ENCODE data around the gene ERGIC1. TPM values are rescaled to one million over a fixed set of nuclear protein-coding genes. Genes with fewer than 3 reads are reported as not detected.

Gene ERGIC1
- total and polyA plus RNA-seq, 2 of the 13 experiments (the other 11 are each of a cell fraction or from before 2014, with no cell fraction given), result 78.5 to 184 TPM

DNA sequence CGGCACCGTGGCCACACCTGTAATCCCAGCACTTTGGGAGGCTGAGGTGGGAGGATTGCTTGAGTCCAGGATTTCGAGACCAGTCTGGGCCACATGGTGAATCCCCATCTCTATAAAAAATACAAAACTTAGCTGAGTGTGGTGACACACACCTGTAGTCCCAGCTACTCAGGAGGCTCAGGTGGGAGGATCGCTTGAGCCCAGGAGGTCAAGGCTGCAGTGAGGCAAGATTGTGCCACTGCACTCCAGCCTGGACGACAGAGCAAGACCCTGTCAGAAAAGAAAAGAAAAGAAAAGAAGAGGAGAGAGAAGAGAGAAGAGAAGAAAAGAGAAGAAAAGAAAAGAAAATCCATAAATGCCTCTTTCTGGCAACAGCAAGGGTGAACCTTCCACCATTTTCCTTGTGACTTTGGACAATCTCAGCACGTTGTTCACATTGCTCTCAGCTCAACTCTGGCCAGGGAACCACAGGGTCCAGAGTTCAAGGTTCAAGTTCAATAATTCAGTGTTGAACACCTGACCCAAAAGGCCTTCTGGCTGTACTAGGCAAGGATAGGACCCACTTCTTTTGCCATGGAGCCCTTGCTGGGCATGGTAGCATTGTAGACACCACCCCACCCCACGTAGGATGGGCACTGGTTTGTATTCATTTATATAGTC lies 48.5 kb upstream of the ERGIC1 start (continued):
- no peak for TF ChIP-seq ZNF317 (CRISPR knock-in tag; IDR thresholded peaks at IDR 0.05)
- TF ChIP-seq POLR2AphosphoS2 (IDR thresholded peaks at IDR 0.05; ENCODE audit: low read depth, low read length), result no peak
- no peak for TF ChIP-seq HIVEP1 (CRISPR knock-in tag; IDR thresholded peaks at IDR 0.05)
- TF ChIP-seq, protein P1, sequence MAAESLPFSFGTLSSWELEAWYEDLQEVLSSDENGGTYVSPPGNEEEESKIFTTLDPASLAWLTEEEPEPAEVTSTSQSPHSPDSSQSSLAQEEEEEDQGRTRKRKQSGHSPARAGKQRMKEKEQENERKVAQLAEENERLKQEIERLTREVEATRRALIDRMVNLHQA (CRISPR knock-in tag; IDR thresholded peaks at IDR 0.05), result no peak
- TF ChIP-seq, protein P2, sequence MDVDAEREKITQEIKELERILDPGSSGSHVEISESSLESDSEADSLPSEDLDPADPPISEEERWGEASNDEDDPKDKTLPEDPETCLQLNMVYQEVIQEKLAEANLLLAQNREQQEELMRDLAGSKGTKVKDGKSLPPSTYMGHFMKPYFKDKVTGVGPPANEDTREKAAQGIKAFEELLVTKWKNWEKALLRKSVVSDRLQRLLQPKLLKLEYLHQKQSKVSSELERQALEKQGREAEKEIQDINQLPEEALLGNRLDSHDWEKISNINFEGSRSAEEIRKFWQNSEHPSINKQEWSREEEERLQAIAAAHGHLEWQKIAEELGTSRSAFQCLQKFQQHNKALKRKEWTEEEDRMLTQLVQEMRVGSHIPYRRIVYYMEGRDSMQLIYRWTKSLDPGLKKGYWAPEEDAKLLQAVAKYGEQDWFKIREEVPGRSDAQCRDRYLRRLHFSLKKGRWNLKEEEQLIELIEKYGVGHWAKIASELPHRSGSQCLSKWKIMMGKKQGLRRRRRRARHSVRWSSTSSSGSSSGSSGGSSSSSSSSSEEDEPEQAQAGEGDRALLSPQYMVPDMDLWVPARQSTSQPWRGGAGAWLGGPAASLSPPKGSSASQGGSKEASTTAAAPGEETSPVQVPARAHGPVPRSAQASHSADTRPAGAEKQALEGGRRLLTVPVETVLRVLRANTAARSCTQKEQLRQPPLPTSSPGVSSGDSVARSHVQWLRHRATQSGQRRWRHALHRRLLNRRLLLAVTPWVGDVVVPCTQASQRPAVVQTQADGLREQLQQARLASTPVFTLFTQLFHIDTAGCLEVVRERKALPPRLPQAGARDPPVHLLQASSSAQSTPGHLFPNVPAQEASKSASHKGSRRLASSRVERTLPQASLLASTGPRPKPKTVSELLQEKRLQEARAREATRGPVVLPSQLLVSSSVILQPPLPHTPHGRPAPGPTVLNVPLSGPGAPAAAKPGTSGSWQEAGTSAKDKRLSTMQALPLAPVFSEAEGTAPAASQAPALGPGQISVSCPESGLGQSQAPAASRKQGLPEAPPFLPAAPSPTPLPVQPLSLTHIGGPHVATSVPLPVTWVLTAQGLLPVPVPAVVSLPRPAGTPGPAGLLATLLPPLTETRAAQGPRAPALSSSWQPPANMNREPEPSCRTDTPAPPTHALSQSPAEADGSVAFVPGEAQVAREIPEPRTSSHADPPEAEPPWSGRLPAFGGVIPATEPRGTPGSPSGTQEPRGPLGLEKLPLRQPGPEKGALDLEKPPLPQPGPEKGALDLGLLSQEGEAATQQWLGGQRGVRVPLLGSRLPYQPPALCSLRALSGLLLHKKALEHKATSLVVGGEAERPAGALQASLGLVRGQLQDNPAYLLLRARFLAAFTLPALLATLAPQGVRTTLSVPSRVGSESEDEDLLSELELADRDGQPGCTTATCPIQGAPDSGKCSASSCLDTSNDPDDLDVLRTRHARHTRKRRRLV (CRISPR knock-in tag; IDR thresholded peaks at IDR 0.05), result no peak
- TF ChIP-seq, protein P3, sequence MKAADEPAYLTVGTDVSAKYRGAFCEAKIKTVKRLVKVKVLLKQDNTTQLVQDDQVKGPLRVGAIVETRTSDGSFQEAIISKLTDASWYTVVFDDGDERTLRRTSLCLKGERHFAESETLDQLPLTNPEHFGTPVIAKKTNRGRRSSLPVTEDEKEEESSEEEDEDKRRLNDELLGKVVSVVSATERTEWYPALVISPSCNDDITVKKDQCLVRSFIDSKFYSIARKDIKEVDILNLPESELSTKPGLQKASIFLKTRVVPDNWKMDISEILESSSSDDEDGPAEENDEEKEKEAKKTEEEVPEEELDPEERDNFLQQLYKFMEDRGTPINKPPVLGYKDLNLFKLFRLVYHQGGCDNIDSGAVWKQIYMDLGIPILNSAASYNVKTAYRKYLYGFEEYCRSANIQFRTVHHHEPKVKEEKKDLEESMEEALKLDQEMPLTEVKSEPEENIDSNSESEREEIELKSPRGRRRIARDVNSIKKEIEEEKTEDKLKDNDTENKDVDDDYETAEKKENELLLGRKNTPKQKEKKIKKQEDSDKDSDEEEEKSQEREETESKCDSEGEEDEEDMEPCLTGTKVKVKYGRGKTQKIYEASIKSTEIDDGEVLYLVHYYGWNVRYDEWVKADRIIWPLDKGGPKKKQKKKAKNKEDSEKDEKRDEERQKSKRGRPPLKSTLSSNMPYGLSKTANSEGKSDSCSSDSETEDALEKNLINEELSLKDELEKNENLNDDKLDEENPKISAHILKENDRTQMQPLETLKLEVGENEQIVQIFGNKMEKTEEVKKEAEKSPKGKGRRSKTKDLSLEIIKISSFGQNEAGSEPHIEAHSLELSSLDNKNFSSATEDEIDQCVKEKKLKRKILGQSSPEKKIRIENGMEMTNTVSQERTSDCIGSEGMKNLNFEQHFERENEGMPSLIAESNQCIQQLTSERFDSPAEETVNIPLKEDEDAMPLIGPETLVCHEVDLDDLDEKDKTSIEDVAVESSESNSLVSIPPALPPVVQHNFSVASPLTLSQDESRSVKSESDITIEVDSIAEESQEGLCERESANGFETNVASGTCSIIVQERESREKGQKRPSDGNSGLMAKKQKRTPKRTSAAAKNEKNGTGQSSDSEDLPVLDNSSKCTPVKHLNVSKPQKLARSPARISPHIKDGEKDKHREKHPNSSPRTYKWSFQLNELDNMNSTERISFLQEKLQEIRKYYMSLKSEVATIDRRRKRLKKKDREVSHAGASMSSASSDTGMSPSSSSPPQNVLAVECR (CRISPR knock-in tag; IDR thresholded peaks at IDR 0.05; ENCODE audit: borderline replicate concordance), result no peak
- no peak for TF ChIP-seq AGO1 (IDR thresholded peaks at IDR 0.05; ENCODE audit: low read depth, low read length, poor library complexity, severe bottlenecking)
- TF ChIP-seq HNF4G (IDR thresholded peaks at IDR 0.05; ENCODE audit: borderline replicate concordance, low read depth, low read length), result peak; percentile 61; the same call in 1 of the 2 replicates
- TF ChIP-seq HNF4G (CRISPR knock-in tag; IDR thresholded peaks at IDR 0.05; ENCODE audit: borderline replicate concordance, low read depth), result no peak
- no peak for TF ChIP-seq FOXK1 (CRISPR knock-in tag; IDR thresholded peaks at IDR 0.05; ENCODE audit: borderline replicate concordance, low read depth)
- TF ChIP-seq, protein P4, sequence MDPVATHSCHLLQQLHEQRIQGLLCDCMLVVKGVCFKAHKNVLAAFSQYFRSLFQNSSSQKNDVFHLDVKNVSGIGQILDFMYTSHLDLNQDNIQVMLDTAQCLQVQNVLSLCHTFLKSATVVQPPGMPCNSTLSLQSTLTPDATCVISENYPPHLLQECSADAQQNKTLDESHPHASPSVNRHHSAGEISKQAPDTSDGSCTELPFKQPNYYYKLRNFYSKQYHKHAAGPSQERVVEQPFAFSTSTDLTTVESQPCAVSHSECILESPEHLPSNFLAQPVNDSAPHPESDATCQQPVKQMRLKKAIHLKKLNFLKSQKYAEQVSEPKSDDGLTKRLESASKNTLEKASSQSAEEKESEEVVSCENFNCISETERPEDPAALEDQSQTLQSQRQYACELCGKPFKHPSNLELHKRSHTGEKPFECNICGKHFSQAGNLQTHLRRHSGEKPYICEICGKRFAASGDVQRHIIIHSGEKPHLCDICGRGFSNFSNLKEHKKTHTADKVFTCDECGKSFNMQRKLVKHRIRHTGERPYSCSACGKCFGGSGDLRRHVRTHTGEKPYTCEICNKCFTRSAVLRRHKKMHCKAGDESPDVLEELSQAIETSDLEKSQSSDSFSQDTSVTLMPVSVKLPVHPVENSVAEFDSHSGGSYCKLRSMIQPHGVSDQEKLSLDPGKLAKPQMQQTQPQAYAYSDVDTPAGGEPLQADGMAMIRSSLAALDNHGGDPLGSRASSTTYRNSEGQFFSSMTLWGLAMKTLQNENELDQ (CRISPR knock-in tag; IDR thresholded peaks at IDR 0.05; ENCODE audit: borderline replicate concordance), result no peak
- TF ChIP-seq SIN3B (IDR thresholded peaks at IDR 0.05; ENCODE audit: low read length), result no peak
- TF ChIP-seq, protein P5, sequence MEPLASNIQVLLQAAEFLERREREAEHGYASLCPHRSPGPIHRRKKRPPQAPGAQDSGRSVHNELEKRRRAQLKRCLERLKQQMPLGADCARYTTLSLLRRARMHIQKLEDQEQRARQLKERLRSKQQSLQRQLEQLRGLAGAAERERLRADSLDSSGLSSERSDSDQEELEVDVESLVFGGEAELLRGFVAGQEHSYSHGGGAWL (CRISPR knock-in tag; IDR thresholded peaks at IDR 0.05), result no peak
- TF ChIP-seq, protein P6, sequence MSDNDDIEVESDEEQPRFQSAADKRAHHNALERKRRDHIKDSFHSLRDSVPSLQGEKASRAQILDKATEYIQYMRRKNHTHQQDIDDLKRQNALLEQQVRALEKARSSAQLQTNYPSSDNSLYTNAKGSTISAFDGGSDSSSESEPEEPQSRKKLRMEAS (IDR thresholded peaks at IDR 0.05), result peak; percentile 46; the same call in 1 of the 2 replicates
- peak; percentile 62 for TF ChIP-seq ZNF644 (CRISPR knock-in tag; IDR thresholded peaks at IDR 0.05; ENCODE audit: low read depth)
- no peak for TF ChIP-seq KDM4B (CRISPR knock-in tag; IDR thresholded peaks at IDR 0.05)
- TF ChIP-seq ZNF354B (CRISPR knock-in tag; IDR thresholded peaks at IDR 0.05), result no peak
